ENCODE results near the gene AATF.

Gene AATF

GRCh38 chr17:36979565-36979941 is 30.8 kb downstream of the AATF start:
- DNase-seq (ENCODE audit: low read depth) = no peak

- DNase-seq (ENCODE audit: low read depth) = no peak
Measured at GRCh38 chr17:36980280-36980761, 31.6 kb downstream of the AATF start.

DNA sequence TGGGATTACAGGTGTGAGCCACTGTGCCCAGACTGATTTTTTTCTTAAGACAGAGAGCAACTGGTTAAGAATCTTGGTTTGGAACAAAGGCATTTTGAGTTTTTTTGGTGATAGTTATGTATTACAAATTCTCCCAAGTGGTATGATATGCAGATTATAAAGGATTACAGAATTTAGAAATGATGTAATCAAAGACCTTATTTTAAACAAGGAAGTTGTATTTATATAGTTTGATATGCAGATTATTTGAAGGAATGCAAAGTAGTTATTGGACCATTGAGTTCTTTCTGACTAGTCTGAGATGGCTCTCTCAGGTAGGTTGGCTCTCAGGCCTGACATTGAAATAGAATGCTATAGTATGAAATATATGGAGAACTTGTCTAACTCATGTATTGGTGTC is 34.9 kb downstream of the AATF start:
- DNase-seq (ENCODE audit: low read depth) = no peak

DNA sequence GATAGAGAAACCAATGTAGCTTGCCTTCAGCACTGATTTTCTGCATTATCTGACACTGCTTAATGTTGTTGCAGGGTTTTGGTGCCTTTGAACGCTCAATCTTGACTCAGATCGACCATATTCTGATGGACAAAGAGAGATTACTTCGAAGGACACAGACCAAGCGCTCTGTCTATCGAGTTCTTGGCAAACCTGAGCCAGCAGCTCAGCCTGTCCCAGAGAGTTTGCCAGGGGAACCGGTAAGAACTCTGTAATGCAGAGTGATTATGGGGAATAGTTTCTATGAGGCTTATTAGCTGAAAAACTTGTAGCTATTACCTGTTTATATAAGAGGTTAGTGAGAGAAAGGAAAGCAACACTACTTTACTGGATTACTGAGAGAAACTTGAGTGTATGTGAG is 40.4 kb downstream of the AATF start:
- DNase-seq (ENCODE audit: low read depth) = no peak

DNA sequence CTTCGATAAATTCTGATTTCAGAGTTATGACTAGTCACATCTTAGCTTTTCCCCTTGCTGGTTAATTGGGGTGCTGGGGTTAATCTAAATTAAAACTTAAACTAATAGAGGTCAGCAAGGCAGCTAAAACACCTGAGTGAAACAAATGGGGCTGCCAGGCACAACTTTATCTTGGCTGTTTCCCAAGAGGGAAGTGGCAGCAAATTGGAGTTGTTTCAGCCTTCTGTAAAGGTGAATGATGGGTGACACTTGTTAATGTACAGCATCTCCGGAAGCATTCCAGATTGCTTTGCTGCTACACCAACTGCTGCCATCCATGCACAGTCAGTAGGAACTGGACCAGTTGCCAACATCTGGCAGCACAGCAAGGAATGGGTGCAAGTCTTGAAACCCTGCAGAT is 43.9 kb downstream of the AATF start:
- no peak for DNase-seq (ENCODE audit: low read depth)

- DNase-seq (ENCODE audit: low read depth) = no peak
Measured at GRCh38 chr17:36993227-36993626, 44.5 kb downstream of the AATF start.

GRCh38 chr17:36994438-36994837 is 45.7 kb downstream of the AATF start:
- DNase-seq (ENCODE audit: low read depth) = no peak

- no peak for DNase-seq (ENCODE audit: low read depth)
Measured at GRCh38 chr17:36999471-36999870, 50.7 kb downstream of the AATF start.

DNA sequence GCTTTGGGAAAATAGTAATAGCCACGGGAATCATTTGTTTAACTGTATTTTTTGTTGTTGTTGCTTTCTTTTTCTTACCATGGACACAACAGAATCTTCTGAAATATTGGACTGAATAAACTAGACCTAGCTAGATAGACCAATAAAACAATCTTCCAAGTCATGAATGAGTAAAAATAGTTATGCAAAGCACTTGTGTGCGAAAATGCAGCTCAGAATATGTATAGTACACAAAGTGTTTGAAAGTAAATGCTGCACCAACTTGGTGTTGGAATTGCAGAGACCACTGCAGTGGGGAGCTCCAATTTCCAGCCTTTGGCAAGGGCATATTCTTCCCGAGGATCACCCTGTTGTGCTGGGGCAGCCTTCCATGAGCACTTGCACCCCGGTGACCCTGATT is 68.0 kb downstream of the AATF start:
- no peak for DNase-seq (ENCODE audit: low read depth)

- DNase-seq (ENCODE audit: low read depth) = no peak
Measured at GRCh38 chr17:37017404-37017803, 68.7 kb downstream of the AATF start.

DNA sequence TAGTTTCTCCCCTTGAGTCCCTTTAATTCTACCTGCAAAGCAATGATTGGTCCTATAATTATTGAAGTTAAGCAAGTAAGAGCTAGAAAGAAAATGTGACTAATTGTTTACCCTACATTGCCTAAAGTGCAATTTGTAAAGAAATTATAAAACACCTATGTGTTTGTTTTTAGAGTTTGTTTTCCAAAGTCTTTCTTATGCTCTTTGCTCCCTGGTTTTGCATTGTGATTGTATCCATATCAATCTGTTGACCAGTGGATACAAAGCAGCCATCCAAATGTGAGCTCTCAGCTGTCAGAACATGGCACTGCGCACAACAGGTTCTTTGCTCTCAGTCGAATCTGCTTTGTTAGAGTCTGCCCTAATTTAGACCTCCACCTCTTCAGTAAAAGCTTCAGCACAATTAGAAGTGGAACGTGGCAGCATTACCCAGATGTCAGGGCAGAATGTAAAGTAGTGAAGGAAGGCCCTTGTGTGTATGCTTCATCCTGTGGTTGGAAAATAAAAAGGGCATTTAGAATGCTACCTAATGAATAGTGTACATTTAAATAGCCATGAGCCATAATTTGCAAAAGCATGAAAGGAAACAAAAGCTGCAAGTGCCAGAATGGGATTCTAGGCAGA is 70.5 kb downstream of the AATF start:
- DNase-seq (ENCODE audit: low read depth) = no peak

DNA sequence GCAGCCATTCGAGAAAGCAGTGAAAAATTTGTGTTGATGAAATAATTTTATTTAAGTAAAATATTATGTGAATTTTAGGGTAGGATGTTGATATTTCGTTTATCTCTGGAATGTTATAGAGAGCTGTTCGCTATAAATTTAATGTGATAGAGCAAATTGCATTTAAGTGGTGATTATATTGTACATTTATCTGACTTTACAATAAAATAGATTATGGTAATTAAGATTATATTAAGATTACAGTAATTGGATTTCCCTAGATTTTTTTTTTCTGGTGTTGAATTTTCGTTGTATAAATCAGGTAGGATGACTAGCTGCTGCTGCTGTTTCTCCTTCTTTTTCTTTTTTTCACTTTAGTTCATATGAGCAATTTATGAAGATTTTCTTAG is 71.0 kb downstream of the AATF start:
- no peak for DNase-seq (ENCODE audit: low read depth)

- no peak for DNase-seq (ENCODE audit: low read depth)
Measured at GRCh38 chr17:37024181-37024637, 75.5 kb downstream of the AATF start.

DNA sequence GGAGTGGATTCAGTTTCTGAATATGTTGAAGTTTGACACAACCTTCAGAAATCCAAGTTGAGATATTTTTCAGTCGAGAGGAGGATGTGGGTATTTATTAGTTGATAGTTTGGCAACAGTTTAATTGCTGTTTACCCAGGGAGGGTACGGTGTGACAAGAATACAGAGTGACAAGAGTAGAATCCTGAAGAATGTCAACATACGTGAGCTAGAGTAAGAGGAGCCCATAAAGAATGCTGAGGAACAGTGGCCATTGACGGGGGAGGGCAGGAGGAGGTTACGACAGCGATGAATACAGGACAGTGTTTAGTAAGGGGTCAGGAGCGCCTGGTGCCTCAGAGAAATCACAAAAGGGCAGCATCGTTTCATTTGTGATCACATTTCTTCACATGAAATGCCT is 76.5 kb downstream of the AATF start:
- DNase-seq (ENCODE audit: low read depth) = no peak

DNA sequence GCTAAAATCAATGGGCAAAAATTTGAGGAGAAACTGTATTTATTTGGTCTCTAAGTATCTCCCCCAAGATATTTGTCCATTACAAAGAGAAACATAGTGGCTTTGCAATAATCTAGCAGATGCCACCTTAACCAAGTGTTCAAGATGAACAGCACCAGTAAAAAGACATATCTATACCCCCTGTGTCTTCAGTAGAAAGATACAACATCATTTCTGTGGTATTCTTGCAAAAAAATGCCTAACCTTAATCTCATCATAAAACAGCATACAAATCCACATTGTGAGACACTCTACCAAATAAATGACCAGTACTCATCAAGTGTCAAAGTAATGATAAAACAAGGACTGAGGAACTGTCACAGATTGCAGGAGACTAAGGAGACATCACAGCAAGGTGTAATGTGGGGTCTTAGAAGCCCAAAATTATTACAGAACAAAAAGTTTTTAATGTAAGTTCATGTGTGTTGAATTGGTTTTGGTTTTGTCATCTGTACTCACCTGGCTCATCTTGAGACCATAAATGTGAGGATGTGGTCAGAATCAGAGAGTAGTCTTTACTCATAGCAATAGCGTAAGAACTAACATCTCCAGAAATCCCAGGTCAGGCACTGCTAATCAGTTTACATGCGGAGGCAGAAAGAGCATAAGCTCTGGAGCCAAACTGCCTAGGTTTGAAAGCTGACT is 77.2 kb downstream of the AATF start:
- no peak for DNase-seq (ENCODE audit: low read depth)

GRCh38 chr17:37026531-37026869 is 77.7 kb downstream of the AATF start:
- DNase-seq (ENCODE audit: low read depth) = no peak

- DNase-seq (ENCODE audit: low read depth) = no peak
Measured at GRCh38 chr17:37028040-37028439, 79.3 kb downstream of the AATF start.

DNA sequence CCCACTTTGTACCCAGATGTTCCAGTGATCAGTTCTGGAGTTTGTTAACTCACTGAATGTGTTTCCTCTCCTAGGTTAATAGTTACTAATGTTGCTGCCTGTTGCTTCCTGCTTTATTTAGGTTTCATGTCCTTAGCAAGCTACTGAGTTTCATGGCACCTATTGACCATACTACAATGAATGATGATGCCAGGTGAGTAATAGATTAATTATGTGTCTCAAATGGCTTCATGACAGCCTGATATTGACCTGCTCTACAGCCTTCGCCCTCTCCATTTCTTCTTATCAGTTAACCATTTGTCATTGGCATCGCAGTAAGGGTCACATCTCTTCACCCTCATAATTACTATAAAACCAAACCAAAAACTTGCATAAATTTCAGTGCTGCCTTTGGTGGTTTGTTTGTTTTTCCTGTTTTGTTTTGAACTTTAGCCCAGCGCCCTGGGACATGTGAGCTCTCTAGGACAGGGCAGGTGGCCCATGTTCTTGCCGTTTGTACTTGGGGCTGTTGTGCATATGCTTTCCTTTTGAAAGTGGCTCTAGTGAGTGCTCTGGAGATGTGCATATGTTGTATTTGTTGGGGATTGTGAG is 82.8 kb downstream of the AATF start:
- no peak for DNase-seq (ENCODE audit: low read depth)

GRCh38 chr17:37037590-37038155 is 88.9 kb downstream of the AATF start:
- no peak for DNase-seq (ENCODE audit: low read depth)

DNA sequence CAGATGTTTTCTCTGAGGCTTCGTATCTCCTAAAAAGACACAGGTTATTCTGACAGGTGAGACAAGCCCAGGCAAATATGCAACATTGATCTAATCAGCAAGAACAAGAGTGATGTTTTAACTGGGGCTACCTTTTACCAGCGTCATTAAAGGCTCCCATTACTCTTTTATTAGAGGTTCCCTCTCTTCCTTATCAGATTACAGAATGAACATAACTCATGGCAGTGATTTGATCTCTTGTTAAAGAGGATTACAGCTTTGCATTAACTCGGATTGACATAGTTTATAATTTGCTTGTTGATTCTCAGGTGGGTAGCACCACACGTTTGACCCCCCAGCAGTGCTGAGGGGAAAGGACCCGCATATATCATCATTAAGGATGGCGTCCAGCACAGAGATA is 90.5 kb downstream of the AATF start:
- no peak for DNase-seq (ENCODE audit: low read depth)

GRCh38 chr17:37041932-37042331 is 93.2 kb downstream of the AATF start:
- no peak for DNase-seq (ENCODE audit: low read depth)

- DNase-seq (ENCODE audit: low read depth) = no peak
Measured at GRCh38 chr17:37043201-37043600, 94.4 kb downstream of the AATF start.

- DNase-seq (ENCODE audit: low read depth) = no peak
Measured at GRCh38 chr17:37045351-37045922, 96.7 kb downstream of the AATF start.
